OCI-LY7 (cell line): Measurements from ENCODE around the gene VTI1A. TPM values are rescaled to one million over a fixed set of nuclear protein-coding genes. Genes with fewer than 3 reads are reported as not detected.

Source experiments
- BruUV-seq: library from RNA; stranded (reverse); fragments of 400-500 nt; replicated peaks from 2 replicates; lab custom pipeline; 2021; lab: Mats Ljungman, UMichigan
- CTCF ChIA-PET: fragments of 300-600 bp; sonication (Branson Sonifier 250); formaldehyde crosslinking; loops from one replicate; lab custom pipeline; 2022; ENCODE audit warnings: antibody characterized with exemption; ENCODE audit not compliant: unreplicated experiment; lab: Charles Lee
- POLR2A ChIA-PET: fragments of 300-600 bp; sonication (Branson Sonifier 250); formaldehyde crosslinking; loops from one replicate; lab custom pipeline; 2022; ENCODE audit warnings: antibody characterized with exemption; lab: Charles Lee
- DNase-seq: peaks from one replicate; pipeline ENCODE4 v3.0.0-alpha.2; 2015; ENCODE audit warnings: low spot score
- H2AFZ ChIP-seq: fragments of 200-600 bp; sonication (generic), shearing (Covaris generic); 2 replicates; pipeline ENCODE4 v1.6.1; 2014; ENCODE audit warnings: mild to moderate bottlenecking, antibody characterized with exemption, low read length, moderate library complexity
- H3K27ac ChIP-seq: fragments of 200-600 bp; sonication (generic); 2 replicates; pipeline ENCODE4 v1.5.1; 2014; ENCODE audit warnings: mixed run types, low read depth, mild to moderate bottlenecking, moderate library complexity, low read length, inconsistent platforms; ENCODE audit not compliant: poor library complexity, severe bottlenecking
- H3K36me3 ChIP-seq: fragments of 200-600 bp; sonication (generic); 2 replicates; pipeline ENCODE4 v1.6.1; 2014; ENCODE audit warnings: mild to moderate bottlenecking, antibody characterized with exemption, low read length, moderate library complexity, mixed read lengths; ENCODE audit not compliant: insufficient read depth
- H3K4me1 ChIP-seq: fragments of 200-600 bp; sonication (generic); 2 replicates; pipeline ENCODE4 v1.5.1; 2014; ENCODE audit warnings: mild to moderate bottlenecking, low read length; ENCODE audit not compliant: insufficient read depth, poor library complexity, severe bottlenecking
- H3K4me2 ChIP-seq: fragments of 200-600 bp; sonication (generic); 2 replicates; pipeline ENCODE4 v1.6.1; 2014; ENCODE audit warnings: mild to moderate bottlenecking, low read length
- H3K4me3 ChIP-seq: fragments of 200-600 bp; sonication (generic); 2 replicates; pipeline ENCODE4 v1.5.1; 2014; ENCODE audit warnings: mild to moderate bottlenecking, low read depth, low read length; ENCODE audit not compliant: poor library complexity, severe bottlenecking
- H3K79me2 ChIP-seq: fragments of 200-600 bp; sonication (generic); 2 replicates; pipeline ENCODE4 v1.6.1; 2016; ENCODE audit warnings: low read depth, mild to moderate bottlenecking, low read length, moderate library complexity, mixed read lengths; ENCODE audit not compliant: insufficient read depth
- H3K9me2 ChIP-seq: fragments of 200-600 bp; sonication (generic); 2 replicates; pipeline ENCODE4 v1.6.1; 2016; ENCODE audit warnings: mild to moderate bottlenecking, low read length, mixed read lengths; ENCODE audit not compliant: insufficient read depth
- H3K9me3 ChIP-seq: fragments of 200-600 bp; sonication (generic); 2 replicates; pipeline ENCODE4 v1.6.1; 2014; ENCODE audit warnings: mild to moderate bottlenecking, mixed run types, low read length, mixed read lengths
- H4K20me1 ChIP-seq: fragments of 200-600 bp; sonication (generic); 2 replicates; pipeline ENCODE4 v1.6.1; 2014; ENCODE audit warnings: mild to moderate bottlenecking, antibody characterized with exemption, low read length, moderate library complexity, mixed read lengths; ENCODE audit not compliant: insufficient read depth
- CTCF ChIP-seq: fragments of 200-600 bp; sonication (generic); conservative IDR thresholded peaks from 2 replicates; pipeline ENCODE4 v1.5.1; 2014; ENCODE audit warnings: mild to moderate bottlenecking, antibody characterized with exemption, low read length, moderate library complexity, mixed read lengths
- EZH2phosphoT487 ChIP-seq: fragments of 200-600 bp; sonication (generic); IDR thresholded peaks from 2 replicates; pipeline ENCODE4 v1.6.1; 2018; ENCODE audit warnings: low read depth, borderline replicate concordance, mild to moderate bottlenecking, mixed run types, antibody characterized with exemption, low read length, moderate library complexity, mixed read lengths
- intact Hi-C: fragments of 100-400 bp; cut with micrococcal nuclease; formaldehyde crosslinking; loops from one replicate; pipeline ENCODE4 v1.10.0; 2022; ENCODE audit not compliant: unreplicated experiment
- total RNA-seq, 2 experiments: library from RNA; depleted of rRNA in 1 of 2; stranded (reverse); fragments of >200 nt in 1 of 2; shearing (Covaris generic) in 1 of 2; gene quantifications; 2 replicates each; pipeline ENCODE4 v1.2.3, GENCODE V29; 2014 to 2022

Gene VTI1A
- total RNA-seq, 2 experiments from 2014 or later: 39.4 to 45.2 TPM

GRCh38 chr10:112767156-112767555 lies 320.1 kb downstream of the VTI1A start:
- Histone ChIP-seq H4K20me1 (no peaks in the 10 kb centered on the region), H3K4me1 (no peaks in the 10 kb centered on the region), H3K9me2 (no peaks in the 10 kb centered on the region), H3K79me2 (no peaks in the 10 kb centered on the region), H3K9me3 (no peaks in the 10 kb centered on the region), H3K4me2 (no peak overlapping the region), H3K27ac (no peak overlapping the region), H3K4me3 (no peak overlapping the region), H3K36me3 (no peaks in the 10 kb centered on the region), H2AFZ (no peak overlapping the region)
- CTCF ChIA-PET: no interaction called here
- intact Hi-C loops: no loop called here
- no TSS peak for BruUV-seq
- POLR2A ChIA-PET: interaction anchor here (1.0 kb wide), 1 partner anchor 15 kb away, joined by 4 read pairs; no protein-coding TSS in a partner anchor
- no peak for DNase-seq
- TF ChIP-seq CTCF (no peak), EZH2phosphoT487 (no peak)

GRCh38 chr10:112768121-112768520 lies 321.1 kb downstream of the VTI1A start:
- ChIA-PET POLR2A (no interaction called here), CTCF (no interaction called here)
- no TSS peak for BruUV-seq
- Histone ChIP-seq H3K4me1 (no peaks in the 10 kb centered on the region), H3K4me2 (no peak overlapping the region), H3K9me3 (no peaks in the 10 kb centered on the region), H3K4me3 (no peak overlapping the region), H4K20me1 (no peaks in the 10 kb centered on the region), H2AFZ (no peak overlapping the region), H3K9me2 (no peaks in the 10 kb centered on the region), H3K79me2 (no peaks in the 10 kb centered on the region), H3K36me3 (no peaks in the 10 kb centered on the region), H3K27ac (no peak overlapping the region)
- TF ChIP-seq EZH2phosphoT487: no peak
- no peak for TF ChIP-seq CTCF
- no peak for DNase-seq
- intact Hi-C loops: no loop called here

- no peak for DNase-seq
- H4K20me1 ChIP-seq: no peaks in the 10 kb centered on the region
- BruUV-seq: no TSS peak
- CTCF ChIA-PET: no interaction called here
- H3K4me2 ChIP-seq: no peak overlapping the region
- intact Hi-C loops: no loop called here
- H3K27ac ChIP-seq: no peak overlapping the region
- no peaks in the 10 kb centered on the region for H3K79me2 ChIP-seq
- H2AFZ ChIP-seq: no peak overlapping the region
- H3K9me2 ChIP-seq: no peaks in the 10 kb centered on the region
- no peaks in the 10 kb centered on the region for H3K9me3 ChIP-seq
- no peaks in the 10 kb centered on the region for H3K4me1 ChIP-seq
- H3K36me3 ChIP-seq: no peaks in the 10 kb centered on the region
- POLR2A ChIA-PET: interaction anchor here (0.7 kb wide), 1 partner anchor 18 kb away, joined by 4 read pairs; no protein-coding TSS in a partner anchor
- H3K4me3 ChIP-seq: no peak overlapping the region
- no peak for TF ChIP-seq EZH2phosphoT487
- TF ChIP-seq CTCF: no peak
Observed at GRCh38 chr10:112769081-112769480, 322.1 kb downstream of the VTI1A start.
